ENCODE measurements around the gene MCF2L2. TPM values are rescaled to one million over a fixed set of nuclear protein-coding genes. Genes with fewer than 3 reads are reported as not detected.

The MCF2L2 gene
- total and polyA plus RNA-seq, 2 experiments from 2014 or later: 6.7 to 14.6 TPM

- ATAC-seq: peak; percentile 84
- peak; percentile 78 for DNase-seq (ENCODE audit: low spot score)
- H3K9me3 Mint-ChIP-seq: no peaks in the 10 kb centered on the region
Observed at GRCh38 chr3:183265157-183265642, 163.2 kb downstream of the MCF2L2 start.

DNA sequence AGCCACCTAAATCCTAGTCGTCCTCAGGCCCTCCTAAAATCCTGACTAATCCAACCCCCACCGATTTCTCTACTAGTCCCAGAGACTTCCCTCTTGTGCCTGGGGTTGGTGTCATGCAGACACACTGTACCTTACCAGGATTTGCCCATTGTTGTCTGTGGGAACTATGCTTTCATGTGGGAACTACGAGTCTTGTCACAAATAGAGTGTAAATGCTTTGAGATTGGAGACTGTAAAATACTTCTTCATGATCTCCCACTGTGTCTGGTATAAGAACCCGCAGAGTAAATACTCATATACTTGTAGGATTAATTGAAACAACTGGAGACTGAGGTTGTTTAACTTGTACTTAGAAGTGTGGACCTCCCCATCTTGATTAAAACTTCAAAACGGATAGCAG, 164.2 kb downstream of the MCF2L2 start:
- Histone ChIP-seq H3K36me3 (ENCODE audit: insufficient read depth) (no peaks in the 10 kb centered on the region), H3K4me2 (peak overlapping the region; percentile 54), H3K9me2 (ENCODE audit: insufficient read depth) (no peaks in the 10 kb centered on the region; the same call in 1 of the 2 replicates), H3K27me3 (ENCODE audit: insufficient read depth) (no peaks in the 10 kb centered on the region), H3K27ac (ENCODE audit: low read depth) (no peak overlapping the region; the same call in 1 of the 2 replicates), H2AFZ (no peak overlapping the region), H4K20me1 (replicated peaks; ENCODE audit: insufficient read depth) (no peaks in the 10 kb centered on the region), H3K79me2 (replicated peaks; ENCODE audit: insufficient read depth) (peaks cover 19% of the 10 kb centered on the region), H3F3A (replicated peaks; ENCODE audit: low read depth) (no peaks in the 10 kb centered on the region), H3K4me3 (no peak overlapping the region), H3K4me1 (ENCODE audit: insufficient read depth) (peaks cover 52% of the 10 kb centered on the region)
- Mint-ChIP-seq H3K9me3 (no peaks in the 10 kb centered on the region), H3K4me3 (no peak overlapping the region), H3K36me3 (ENCODE audit: low read depth) (peaks cover 6% of the 10 kb centered on the region; the same call in 2 of the 3 replicates), H3K27ac (no peak overlapping the region), H3K4me1 (peaks cover 31% of the 10 kb centered on the region), H3K27me3 (ENCODE audit: insufficient read depth, low read depth, poor library complexity) (peaks cover 4% of the 10 kb centered on the region)
- ATAC-seq: peak; percentile 22
- no peak for DNase-seq (ENCODE audit: low spot score)
- TF ChIP-seq ZNF114 (CRISPR knock-in tag; IDR thresholded peaks at IDR 0.05): no peak
- no peak for TF ChIP-seq STAT1 (IDR thresholded peaks at IDR 0.05; ENCODE audit: unreplicated experiment)
- TF ChIP-seq JUNB (IDR thresholded peaks at IDR 0.05; ENCODE audit: unreplicated experiment): no peak
- no peak for TF ChIP-seq NANOG (IDR thresholded peaks at IDR 0.05; ENCODE audit: borderline replicate concordance)
- no peak for TF ChIP-seq CTCF (conservative IDR thresholded peaks at IDR 0.05; ENCODE audit: low read depth in 2 of 2)
- no peak for TF ChIP-seq EZH2phosphoT487 (IDR thresholded peaks at IDR 0.05; ENCODE audit: unreplicated experiment)
- TF ChIP-seq, protein P1, sequence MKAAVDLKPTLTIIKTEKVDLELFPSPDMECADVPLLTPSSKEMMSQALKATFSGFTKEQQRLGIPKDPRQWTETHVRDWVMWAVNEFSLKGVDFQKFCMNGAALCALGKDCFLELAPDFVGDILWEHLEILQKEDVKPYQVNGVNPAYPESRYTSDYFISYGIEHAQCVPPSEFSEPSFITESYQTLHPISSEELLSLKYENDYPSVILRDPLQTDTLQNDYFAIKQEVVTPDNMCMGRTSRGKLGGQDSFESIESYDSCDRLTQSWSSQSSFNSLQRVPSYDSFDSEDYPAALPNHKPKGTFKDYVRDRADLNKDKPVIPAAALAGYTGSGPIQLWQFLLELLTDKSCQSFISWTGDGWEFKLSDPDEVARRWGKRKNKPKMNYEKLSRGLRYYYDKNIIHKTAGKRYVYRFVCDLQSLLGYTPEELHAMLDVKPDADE (IDR thresholded peaks at IDR 0.05): no peak
- TF ChIP-seq, protein P2, sequence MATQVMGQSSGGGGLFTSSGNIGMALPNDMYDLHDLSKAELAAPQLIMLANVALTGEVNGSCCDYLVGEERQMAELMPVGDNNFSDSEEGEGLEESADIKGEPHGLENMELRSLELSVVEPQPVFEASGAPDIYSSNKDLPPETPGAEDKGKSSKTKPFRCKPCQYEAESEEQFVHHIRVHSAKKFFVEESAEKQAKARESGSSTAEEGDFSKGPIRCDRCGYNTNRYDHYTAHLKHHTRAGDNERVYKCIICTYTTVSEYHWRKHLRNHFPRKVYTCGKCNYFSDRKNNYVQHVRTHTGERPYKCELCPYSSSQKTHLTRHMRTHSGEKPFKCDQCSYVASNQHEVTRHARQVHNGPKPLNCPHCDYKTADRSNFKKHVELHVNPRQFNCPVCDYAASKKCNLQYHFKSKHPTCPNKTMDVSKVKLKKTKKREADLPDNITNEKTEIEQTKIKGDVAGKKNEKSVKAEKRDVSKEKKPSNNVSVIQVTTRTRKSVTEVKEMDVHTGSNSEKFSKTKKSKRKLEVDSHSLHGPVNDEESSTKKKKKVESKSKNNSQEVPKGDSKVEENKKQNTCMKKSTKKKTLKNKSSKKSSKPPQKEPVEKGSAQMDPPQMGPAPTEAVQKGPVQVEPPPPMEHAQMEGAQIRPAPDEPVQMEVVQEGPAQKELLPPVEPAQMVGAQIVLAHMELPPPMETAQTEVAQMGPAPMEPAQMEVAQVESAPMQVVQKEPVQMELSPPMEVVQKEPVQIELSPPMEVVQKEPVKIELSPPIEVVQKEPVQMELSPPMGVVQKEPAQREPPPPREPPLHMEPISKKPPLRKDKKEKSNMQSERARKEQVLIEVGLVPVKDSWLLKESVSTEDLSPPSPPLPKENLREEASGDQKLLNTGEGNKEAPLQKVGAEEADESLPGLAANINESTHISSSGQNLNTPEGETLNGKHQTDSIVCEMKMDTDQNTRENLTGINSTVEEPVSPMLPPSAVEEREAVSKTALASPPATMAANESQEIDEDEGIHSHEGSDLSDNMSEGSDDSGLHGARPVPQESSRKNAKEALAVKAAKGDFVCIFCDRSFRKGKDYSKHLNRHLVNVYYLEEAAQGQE (IDR thresholded peaks at IDR 0.05; ENCODE audit: unreplicated experiment): no peak
- TF ChIP-seq CREB1 (CRISPR knock-in tag; IDR thresholded peaks at IDR 0.05; ENCODE audit: low read depth): no peak

More at GRCh38 chr3:183265157-183265642, 163.2 kb downstream of the MCF2L2 start:
- Mint-ChIP-seq H3K27me3 (ENCODE audit: insufficient read depth, low read depth, poor library complexity) (peaks cover 4% of the 10 kb centered on the region), H3K27ac (no peak overlapping the region), H3K4me3 (no peak overlapping the region), H3K36me3 (ENCODE audit: low read depth) (peaks cover 6% of the 10 kb centered on the region; the same call in 2 of the 3 replicates), H3K4me1 (peaks cover 26% of the 10 kb centered on the region)
- Histone ChIP-seq H3K4me2 (peak overlapping the region; percentile 54), H3K27ac (ENCODE audit: low read depth) (peak overlapping the region; percentile 88), H2AFZ (no peak overlapping the region), H3K9me2 (ENCODE audit: insufficient read depth) (no peaks in the 10 kb centered on the region; the same call in 1 of the 2 replicates), H4K20me1 (replicated peaks; ENCODE audit: insufficient read depth) (no peaks in the 10 kb centered on the region), H3K4me1 (ENCODE audit: insufficient read depth) (peaks cover 54% of the 10 kb centered on the region), H3K27me3 (ENCODE audit: insufficient read depth) (no peaks in the 10 kb centered on the region), H3K36me3 (ENCODE audit: insufficient read depth) (no peaks in the 10 kb centered on the region), H3F3A (replicated peaks; ENCODE audit: low read depth) (no peaks in the 10 kb centered on the region), H3K4me3 (peak overlapping the region; percentile 44), H3K79me2 (replicated peaks; ENCODE audit: insufficient read depth) (peaks cover 19% of the 10 kb centered on the region)
- no peak for TF ChIP-seq ZNF114 (CRISPR knock-in tag; IDR thresholded peaks at IDR 0.05)
- TF ChIP-seq, protein P1 (IDR thresholded peaks at IDR 0.05): no peak
- no peak for TF ChIP-seq STAT1 (IDR thresholded peaks at IDR 0.05; ENCODE audit: unreplicated experiment)
- TF ChIP-seq CTCF (conservative IDR thresholded peaks at IDR 0.05; ENCODE audit: low read depth in 2 of 2): no peak
- no peak for TF ChIP-seq EZH2 (IDR thresholded peaks at IDR 0.05; ENCODE audit: low read depth, unreplicated experiment)
- TF ChIP-seq JUNB (IDR thresholded peaks at IDR 0.05; ENCODE audit: unreplicated experiment): no peak

Measured in GM23338 (cell line).